ENCODE results near the gene PLXDC2. TPM values are rescaled to one million over a fixed set of nuclear protein-coding genes. Genes with fewer than 3 reads are reported as not detected.

Gene PLXDC2
- total and polyA plus RNA-seq, 10 of the 15 experiments (the other 5 are each of a cell fraction or from before 2014, with no cell fraction given), result 0.05 to 1.8 (median 0.14) TPM; not detected in 2

DNA sequence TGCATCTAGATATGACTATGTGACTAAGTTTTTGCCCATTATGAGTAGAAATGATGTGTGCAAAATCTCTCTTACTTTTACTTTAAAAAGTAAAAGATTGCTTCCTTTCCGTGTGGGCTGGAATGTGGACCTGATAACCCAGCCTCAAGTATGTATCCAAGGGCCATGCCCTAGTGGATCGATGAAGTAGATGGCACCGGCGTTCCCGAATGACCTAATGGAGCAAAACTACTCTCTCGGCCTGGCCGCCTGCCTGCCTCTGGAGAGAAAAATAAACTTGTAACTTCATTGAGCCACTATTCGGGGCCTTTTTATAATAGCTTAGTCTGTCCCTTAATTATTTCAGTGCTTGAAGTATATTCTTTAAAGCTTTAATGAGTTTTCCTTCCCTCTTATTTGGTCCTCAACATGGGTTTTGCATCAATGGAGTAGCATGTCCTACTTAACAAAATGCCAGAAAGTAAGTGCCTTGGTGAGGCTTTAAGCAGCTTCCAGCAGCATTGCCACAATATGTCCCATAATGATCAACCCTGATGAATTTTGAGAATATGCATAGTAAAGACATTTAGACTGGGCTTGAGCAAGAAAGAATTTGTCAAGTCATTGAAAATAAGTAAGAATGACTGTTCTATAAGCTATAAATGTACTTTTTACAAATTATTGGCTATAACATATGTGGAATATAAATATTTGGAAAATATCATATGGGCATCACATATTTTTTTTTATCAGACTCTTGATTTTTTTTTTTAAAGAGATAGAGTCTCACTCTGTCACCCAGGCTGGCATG, 61.4 kb downstream of the PLXDC2 start:
- no peak for TF ChIP-seq POLR2A (IDR thresholded peaks at IDR 0.05; ENCODE audit: low read depth, low read length)
- FAIRE-seq (no peak), DNase-seq (ENCODE audit: low read depth, low spot score) (no peak), ATAC-seq (no peak)
- Histone ChIP-seq H3K27ac (ENCODE audit: control insufficient read depth, insufficient read depth) (no peak overlapping the region), H3K9ac (ENCODE audit: control insufficient read depth, insufficient read depth, low read length) (no peak overlapping the region), H2AFZ (ENCODE audit: control insufficient read depth, low read depth, low read length) (no peak overlapping the region), H3K9me3 (replicated peaks; ENCODE audit: control insufficient read depth, insufficient read depth, low read length) (no peaks in the 10 kb centered on the region), H3K4me2 (ENCODE audit: control insufficient read depth, insufficient read depth) (no peak overlapping the region), H3K4me1 (ENCODE audit: control insufficient read depth, insufficient read depth, low read length) (no peaks in the 10 kb centered on the region), H3K27me3 (replicated peaks in 1 of 2; ENCODE audit: control insufficient read depth in 2 of 2, insufficient read depth in 2 of 2, low read length in 1 of 2) (no peaks in the 10 kb centered on the region), H4K20me1 (ENCODE audit: control insufficient read depth, insufficient read depth) (no peaks in the 10 kb centered on the region), H3K36me3 (ENCODE audit: control insufficient read depth in 2 of 2, insufficient read depth in 2 of 2, low read length in 1 of 2) (no peaks in the 10 kb centered on the region), H3K79me2 (ENCODE audit: control insufficient read depth, insufficient read depth, low read length) (no peaks in the 10 kb centered on the region), H3K4me3 (no peak overlapping the region)
- 37% methylated on average over 8 of the region's 8 CpGs for WGBS (ENCODE audit: insufficient coverage, insufficient replicate concordance, low lambda C conversion rate, missing lambda C conversion rate)
- ChIA-PET SMC1A (ENCODE audit: uncharacterized antibody, unreplicated experiment) (interaction anchor here (1.0 to 2.3 kb wide), 6 partner anchors 12 to 27 kb away, joined by 3 to 10 read pairs (median 4); no protein-coding TSS in a partner anchor), RAD21 (ENCODE audit: unreplicated experiment) (interaction anchor here (1.0 to 1.1 kb wide), 2 partner anchors 81 to 126 kb away, joined by 3 to 4 read pairs; no protein-coding TSS in a partner anchor), POLR2A (no interaction called here), CTCF (interaction anchor here (0.9 kb wide), 1 partner anchor 14 kb away, joined by 3 read pairs; no protein-coding TSS in a partner anchor)
- no TSS peak for BruUV-seq (replicated peaks)
- in situ Hi-C loops (cut with MboI), result no loop called here
- intact Hi-C loops (cut with micrococcal nuclease; ENCODE audit: unreplicated experiment), result no loop called here

DNA sequence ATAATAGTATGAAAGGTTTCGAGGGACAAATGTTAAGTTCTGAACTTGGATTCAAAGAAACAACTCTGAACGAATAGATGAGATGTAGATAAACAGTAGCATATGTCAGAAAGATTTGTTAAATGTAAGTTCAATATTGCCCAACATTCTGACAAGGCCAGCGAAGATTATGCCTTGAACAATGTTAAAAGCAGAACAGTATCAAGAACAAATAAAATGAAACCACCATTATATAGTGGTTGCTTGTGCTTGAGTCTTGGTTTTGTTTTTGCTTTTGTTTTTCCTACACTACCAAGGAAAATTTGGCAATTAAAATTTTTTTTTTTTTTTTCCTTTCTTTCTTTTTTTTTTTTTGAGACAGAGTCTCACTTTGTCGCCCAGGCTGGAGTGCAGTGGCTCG, 66.4 kb downstream of the PLXDC2 start:
- Histone ChIP-seq H3K9ac (ENCODE audit: control insufficient read depth, insufficient read depth, low read length) (no peak overlapping the region), H3K27me3 (replicated peaks in 1 of 2; ENCODE audit: control insufficient read depth in 2 of 2, insufficient read depth in 2 of 2, low read length in 1 of 2) (no peaks in the 10 kb centered on the region), H3K4me2 (ENCODE audit: control insufficient read depth, insufficient read depth) (no peak overlapping the region), H3K27ac (ENCODE audit: control insufficient read depth, insufficient read depth) (no peak overlapping the region), H2AFZ (ENCODE audit: control insufficient read depth, low read depth, low read length) (no peak overlapping the region), H3K4me1 (ENCODE audit: control insufficient read depth, insufficient read depth, low read length) (no peaks in the 10 kb centered on the region), H3K9me3 (replicated peaks; ENCODE audit: control insufficient read depth, insufficient read depth, low read length) (no peaks in the 10 kb centered on the region), H3K4me3 (no peak overlapping the region), H3K36me3 (ENCODE audit: control insufficient read depth in 2 of 2, insufficient read depth in 2 of 2, low read length in 1 of 2) (no peaks in the 10 kb centered on the region), H3K79me2 (ENCODE audit: control insufficient read depth, insufficient read depth, low read length) (no peaks in the 10 kb centered on the region), H4K20me1 (ENCODE audit: control insufficient read depth, insufficient read depth) (no peaks in the 10 kb centered on the region)
- WGBS (ENCODE audit: insufficient coverage, insufficient replicate concordance, low lambda C conversion rate, missing lambda C conversion rate), result 5% methylated on average over 3 of the region's 5 CpGs
- in situ Hi-C loops (cut with MboI), result no loop called here
- intact Hi-C loops (cut with micrococcal nuclease; ENCODE audit: unreplicated experiment), result no loop called here
- ChIA-PET CTCF (no interaction called here), POLR2A (no interaction called here), SMC1A (ENCODE audit: uncharacterized antibody, unreplicated experiment) (no interaction called here), RAD21 (ENCODE audit: unreplicated experiment) (no interaction called here)
- BruUV-seq (replicated peaks), result no TSS peak
- FAIRE-seq (no peak), DNase-seq (ENCODE audit: low read depth, low spot score) (no peak), ATAC-seq (no peak)
- TF ChIP-seq SRF (IDR thresholded peaks at IDR 0.05; ENCODE audit: low read depth in 2 of 2, low read length in 2 of 2) (no peak), CHD2 (IDR thresholded peaks at IDR 0.05; ENCODE audit: borderline replicate concordance, low read depth, low read length) (no peak), SPI1 (IDR thresholded peaks at IDR 0.05; ENCODE audit: borderline replicate concordance, insufficient read depth, low read depth, low read length) (no peak), EZH2 (IDR thresholded peaks at IDR 0.05; ENCODE audit: borderline replicate concordance, control insufficient read depth, low read depth, low read length) (no peak)
- TF ChIP-seq, protein P1, sequence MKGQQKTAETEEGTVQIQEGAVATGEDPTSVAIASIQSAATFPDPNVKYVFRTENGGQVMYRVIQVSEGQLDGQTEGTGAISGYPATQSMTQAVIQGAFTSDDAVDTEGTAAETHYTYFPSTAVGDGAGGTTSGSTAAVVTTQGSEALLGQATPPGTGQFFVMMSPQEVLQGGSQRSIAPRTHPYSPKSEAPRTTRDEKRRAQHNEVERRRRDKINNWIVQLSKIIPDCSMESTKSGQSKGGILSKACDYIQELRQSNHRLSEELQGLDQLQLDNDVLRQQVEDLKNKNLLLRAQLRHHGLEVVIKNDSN (IDR thresholded peaks at IDR 0.05; ENCODE audit: borderline replicate concordance, extremely low read length, insufficient read depth, low read depth, low read length), result no peak
- TF ChIP-seq, protein P2, sequence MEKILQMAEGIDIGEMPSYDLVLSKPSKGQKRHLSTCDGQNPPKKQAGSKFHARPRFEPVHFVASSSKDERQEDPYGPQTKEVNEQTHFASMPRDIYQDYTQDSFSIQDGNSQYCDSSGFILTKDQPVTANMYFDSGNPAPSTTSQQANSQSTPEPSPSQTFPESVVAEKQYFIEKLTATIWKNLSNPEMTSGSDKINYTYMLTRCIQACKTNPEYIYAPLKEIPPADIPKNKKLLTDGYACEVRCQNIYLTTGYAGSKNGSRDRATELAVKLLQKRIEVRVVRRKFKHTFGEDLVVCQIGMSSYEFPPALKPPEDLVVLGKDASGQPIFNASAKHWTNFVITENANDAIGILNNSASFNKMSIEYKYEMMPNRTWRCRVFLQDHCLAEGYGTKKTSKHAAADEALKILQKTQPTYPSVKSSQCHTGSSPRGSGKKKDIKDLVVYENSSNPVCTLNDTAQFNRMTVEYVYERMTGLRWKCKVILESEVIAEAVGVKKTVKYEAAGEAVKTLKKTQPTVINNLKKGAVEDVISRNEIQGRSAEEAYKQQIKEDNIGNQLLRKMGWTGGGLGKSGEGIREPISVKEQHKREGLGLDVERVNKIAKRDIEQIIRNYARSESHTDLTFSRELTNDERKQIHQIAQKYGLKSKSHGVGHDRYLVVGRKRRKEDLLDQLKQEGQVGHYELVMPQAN (conservative IDR thresholded peaks at IDR 0.05), result no peak
- TF ChIP-seq, protein P3, sequence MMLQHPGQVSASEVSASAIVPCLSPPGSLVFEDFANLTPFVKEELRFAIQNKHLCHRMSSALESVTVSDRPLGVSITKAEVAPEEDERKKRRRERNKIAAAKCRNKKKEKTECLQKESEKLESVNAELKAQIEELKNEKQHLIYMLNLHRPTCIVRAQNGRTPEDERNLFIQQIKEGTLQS (IDR thresholded peaks at IDR 0.05; ENCODE audit: borderline replicate concordance, extremely low read depth, low read depth, low read length), result no peak
